Transverse colon (tissue), 4 donors: ENCODE results near the gene CMTM3. TPM values are rescaled to one million over a fixed set of nuclear protein-coding genes. Genes with fewer than 3 reads are reported as not detected.
"Not testable (repeated sequence)": the region's sequence is repeated elsewhere in the genome, so short reads cannot be mapped to it uniquely, and the experiment has no call there.

ENCODE experiments used
- DNase-seq: peaks from one replicate; pipeline ENCODE4 v3.0.0-alpha.2; 2019
- H3K27ac ChIP-seq, 4 donors: fragments of 200-600 bp; sonication (generic); 2 replicates each; pipeline ENCODE4 v1.5.1; 2016 to 2018; ENCODE audit warnings: inconsistent platforms in 4 of 4
- H3K27me3 ChIP-seq: fragments of 200-600 bp; sonication (generic); 2 replicates; pipeline ENCODE4 v1.5.1; 2017; ENCODE audit warnings: inconsistent platforms
- H3K36me3 ChIP-seq, 4 donors: fragments of 200-600 bp; sonication (generic); 2 replicates each; pipeline ENCODE4 v1.5.1; 2017 to 2019; ENCODE audit warnings: inconsistent platforms in 4 of 4
- H3K4me1 ChIP-seq, 4 donors: fragments of 200-600 bp; sonication (generic); 2 replicates each; pipeline ENCODE4 v1.5.1; 2017 to 2020; ENCODE audit warnings: inconsistent platforms in 4 of 4
- H3K4me3 ChIP-seq, 4 donors: fragments of 200-600 bp; sonication (generic); 1 replicate in 1 of 4; 2 replicates in 3 of 4; pipeline versions ENCODE4 v1.5.1 to v1.6.1; 2017 to 2019; ENCODE audit warnings: inconsistent platforms in 4 of 4
- H3K9me3 ChIP-seq, 2 donors: fragments of 200-600 bp; sonication (generic); 2 replicates each; pipeline ENCODE4 v1.5.1; 2017 to 2019; ENCODE audit warnings: inconsistent platforms in 2 of 2
- EP300 ChIP-seq: sonication (generic); formaldehyde crosslinking; IDR thresholded peaks from one replicate; pipeline ENCODE4 v1.6.1; 2017; ENCODE audit warnings: antibody characterized with exemption, low read depth
- POLR2A ChIP-seq: fragments of 450-650 bp; IDR thresholded peaks from one replicate; pipeline ENCODE4 v1.6.1; 2016; ENCODE audit warnings: antibody characterized with exemption, mild to moderate bottlenecking, moderate library complexity
- POLR2AphosphoS5 ChIP-seq, 3 donors: sonication (generic); formaldehyde crosslinking; IDR thresholded peaks; one replicate each; pipeline ENCODE4 v1.6.1; 2016; ENCODE audit warnings: antibody characterized with exemption in 3 of 3
- WGBS, 2 donors: methylation state at CpG; one replicate each; pipeline ENCODE4 v1.1.5; 2018; ENCODE audit warnings: low coverage in 1 of 2; 5-methylcytosine and 5-hydroxymethylcytosine counted together
- in situ Hi-C, 4 donors: fragments of 200-750 bp; cut with MboI; loops; one replicate each; pipeline versions ENCODE4 v1.15.0 to v1.15.1; 2017; ENCODE audit warnings: low sequenced_read_pairs in 3 of 4, low pct_ligation_motif_present in 1 of 4, low pct_unique_long_range_greater_than_20kb in 1 of 4
- intact Hi-C: fragments of 100-400 bp; cut with DNase I; formaldehyde crosslinking; loops from one replicate; pipeline ENCODE4 v1.15.1; 2023; ENCODE audit warnings: low total_unique reads
- total RNA-seq, 4 donors: library from RNA; depleted of rRNA; stranded (reverse); fragments of >200 nt; gene quantifications; one replicate each; pipeline ENCODE4 v1.1.0, GENCODE V29; 2016
- TF ChIP-seq, protein P1 (sequence below), 5 experiments: fragments of 200-600 bp in 3 of 5; fragments of 450-650 bp in 2 of 5; sonication (generic) in 3 of 5; IDR thresholded peaks; 1 replicate in 2 of 5; 2 replicates in 3 of 5; pipeline ENCODE4 v1.5.1; 2016 to 2017; ENCODE audit warnings: antibody characterized with exemption in 5 of 5, inconsistent platforms in 3 of 5, mild to moderate bottlenecking in 2 of 5, moderate library complexity in 1 of 5

CMTM3 gene
- total RNA-seq, 4 donors from 2014 or later: 2.4 to 11.6 (median 6.1) TPM; not detected in 1

GRCh38 chr16:66629856-66630255 is 25.4 kb downstream of the CMTM3 start:
- Histone ChIP-seq H3K27me3 (no peaks in the 10 kb centered on the region), H3K36me3 (no peaks in the 10 kb centered on the region), H3K9me3 (no peaks in the 10 kb centered on the region), H3K27ac (no peak overlapping the region), H3K4me1 (no peaks in the 10 kb centered on the region), H3K4me3 (no peak overlapping the region)
- in situ Hi-C loops (no loop called here), intact Hi-C loops (no loop called here)
- WGBS, 2 donors: 91 to 100% methylated on average over 2 to 5 of the region's 5 CpGs
- TF ChIP-seq, protein P1, sequence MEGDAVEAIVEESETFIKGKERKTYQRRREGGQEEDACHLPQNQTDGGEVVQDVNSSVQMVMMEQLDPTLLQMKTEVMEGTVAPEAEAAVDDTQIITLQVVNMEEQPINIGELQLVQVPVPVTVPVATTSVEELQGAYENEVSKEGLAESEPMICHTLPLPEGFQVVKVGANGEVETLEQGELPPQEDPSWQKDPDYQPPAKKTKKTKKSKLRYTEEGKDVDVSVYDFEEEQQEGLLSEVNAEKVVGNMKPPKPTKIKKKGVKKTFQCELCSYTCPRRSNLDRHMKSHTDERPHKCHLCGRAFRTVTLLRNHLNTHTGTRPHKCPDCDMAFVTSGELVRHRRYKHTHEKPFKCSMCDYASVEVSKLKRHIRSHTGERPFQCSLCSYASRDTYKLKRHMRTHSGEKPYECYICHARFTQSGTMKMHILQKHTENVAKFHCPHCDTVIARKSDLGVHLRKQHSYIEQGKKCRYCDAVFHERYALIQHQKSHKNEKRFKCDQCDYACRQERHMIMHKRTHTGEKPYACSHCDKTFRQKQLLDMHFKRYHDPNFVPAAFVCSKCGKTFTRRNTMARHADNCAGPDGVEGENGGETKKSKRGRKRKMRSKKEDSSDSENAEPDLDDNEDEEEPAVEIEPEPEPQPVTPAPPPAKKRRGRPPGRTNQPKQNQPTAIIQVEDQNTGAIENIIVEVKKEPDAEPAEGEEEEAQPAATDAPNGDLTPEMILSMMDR (IDR thresholded peaks at IDR 0.05): no peak
- TF ChIP-seq EP300: no peak
- TF ChIP-seq POLR2A: no peak
- TF ChIP-seq POLR2AphosphoS5 (IDR thresholded peaks at IDR 0.05): no peak
- no peak for DNase-seq

DNA sequence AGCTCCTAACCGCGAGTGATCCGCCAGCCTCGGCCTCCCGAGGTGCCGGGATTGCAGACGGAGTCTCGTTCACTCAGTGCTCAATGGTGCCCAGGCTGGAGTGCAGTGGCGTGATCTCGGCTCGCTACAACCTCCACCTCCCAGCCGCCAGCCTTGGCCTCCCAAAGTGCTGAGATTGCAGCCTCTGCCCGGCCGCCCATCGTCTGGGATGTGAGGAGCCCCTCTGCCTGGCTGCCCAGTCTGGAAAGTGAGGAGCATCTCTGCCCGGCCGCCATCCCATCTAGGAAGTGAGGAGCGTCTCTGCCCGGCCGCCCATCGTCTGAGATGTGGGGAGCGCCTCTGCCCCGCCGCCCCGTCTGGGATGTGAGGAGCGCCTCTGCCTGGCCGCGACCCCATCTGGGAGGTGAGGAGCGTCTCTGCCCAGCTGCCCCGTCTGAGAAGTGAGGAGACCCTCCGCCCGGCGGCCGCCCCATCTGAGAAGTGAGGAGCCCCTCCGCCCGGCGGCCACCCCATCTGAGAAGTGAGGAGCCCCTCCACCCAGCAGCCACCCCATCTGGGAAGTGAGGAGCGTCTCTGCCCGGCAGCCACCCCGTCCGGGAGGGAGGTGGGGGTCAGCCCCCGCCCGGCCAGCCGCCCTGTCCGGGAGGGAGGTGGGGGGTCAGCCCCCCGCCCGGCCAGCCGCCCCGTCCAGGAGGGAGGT is 26.2 kb downstream of the CMTM3 start:
- in situ Hi-C loops, H3K4me1 ChIP-seq, H3K9me3 ChIP-seq, H3K4me3 ChIP-seq, intact Hi-C loops, H3K27ac ChIP-seq, H3K27me3 ChIP-seq, H3K36me3 ChIP-seq, DNase-seq: not testable (repeated sequence)
- WGBS, 2 donors: 94% methylated on average over 7 of the region's 49 CpGs; no CpG with 5 or more reads in 1 of the 2 donors

- H3K27me3 ChIP-seq, H3K9me3 ChIP-seq, H3K27ac ChIP-seq, intact Hi-C loops, in situ Hi-C loops, DNase-seq, H3K4me1 ChIP-seq, H3K36me3 ChIP-seq, H3K4me3 ChIP-seq: not testable (repeated sequence)
- WGBS, 2 donors: 93 to 100% methylated on average over 1 to 4 of the region's 4 CpGs
Observed at GRCh38 chr16:66631558-66631957, 27.1 kb downstream of the CMTM3 start.

GRCh38 chr16:66634527-66635196 is 30.2 kb downstream of the CMTM3 start:
- Histone ChIP-seq H3K9me3 (no peaks in the 10 kb centered on the region), H3K36me3 (peaks cover 0 to 5% (median 0%) of the 10 kb centered on the region in 4 donors), H3K27ac (no peak overlapping the region), H3K4me1 (no peaks in the 10 kb centered on the region), H3K4me3 (no peak overlapping the region), H3K27me3 (no peaks in the 10 kb centered on the region)
- intact Hi-C loops (no loop called here), in situ Hi-C loops (no loop called here)
- WGBS, 2 donors: 88 to 93% methylated on average over 3 to 4 of the region's 4 CpGs
- DNase-seq: no peak
- TF ChIP-seq POLR2A (no peak), POLR2AphosphoS5 (IDR thresholded peaks at IDR 0.05) (no peak), EP300 (no peak)
- TF ChIP-seq, protein P1 (IDR thresholded peaks at IDR 0.05): no peak

DNA sequence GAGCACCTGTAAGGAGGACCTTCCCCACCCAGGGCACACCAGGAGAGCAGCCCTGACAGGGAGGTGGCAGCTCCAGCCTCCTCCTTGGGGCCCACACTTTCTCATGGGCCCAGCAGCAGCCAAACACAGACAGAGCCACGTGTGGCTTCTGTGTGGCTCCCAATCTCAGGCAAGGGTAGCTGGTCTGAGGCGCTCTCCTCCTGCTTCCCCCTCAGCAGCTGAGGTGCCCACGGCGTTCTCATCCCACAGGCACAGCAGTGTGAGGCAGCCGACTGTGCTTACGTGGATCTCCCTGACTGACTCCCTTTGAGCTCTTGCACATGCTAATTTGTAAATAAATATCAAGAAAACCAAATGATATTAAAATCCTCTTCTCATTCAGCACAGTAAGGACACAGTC is 30.9 kb downstream of the CMTM3 start:
- in situ Hi-C loops (no loop called here), intact Hi-C loops (no loop called here)
- no peak overlapping the region for H3K4me3 ChIP-seq
- no peaks in the 10 kb centered on the region for H3K4me1 ChIP-seq
- no peaks in the 10 kb centered on the region for H3K9me3 ChIP-seq
- H3K27ac ChIP-seq: no peak overlapping the region
- peaks cover 0 to 5% (median 0%) of the 10 kb centered on the region in 4 donors for H3K36me3 ChIP-seq
- no peaks in the 10 kb centered on the region for H3K27me3 ChIP-seq
- no peak for TF ChIP-seq EP300
- no peak for TF ChIP-seq POLR2AphosphoS5 (IDR thresholded peaks at IDR 0.05)
- TF ChIP-seq, protein P1 (IDR thresholded peaks at IDR 0.05): no peak
- no peak for TF ChIP-seq POLR2A
- DNase-seq: no peak
- 84% methylated on average over 6 of the region's 6 CpGs; no CpG with 5 or more reads in 1 of the 2 donors for WGBS, 2 donors
